Breast epithelium (tissue), 3 donors: Measurements from ENCODE around the gene AFF3.

ENCODE experiments used
- CTCF ChIP-seq, 3 donors: fragments of 450-650 bp; IDR thresholded peaks; one replicate each; pipeline ENCODE4 v1.5.1; 2016 to 2017; ENCODE audit warnings: antibody characterized with exemption in 3 of 3, mild to moderate bottlenecking in 3 of 3, moderate library complexity in 3 of 3
- POLR2A ChIP-seq: fragments of 450-650 bp; IDR thresholded peaks from one replicate; pipeline ENCODE4 v1.6.1; 2016; ENCODE audit warnings: antibody characterized with exemption, mild to moderate bottlenecking, moderate library complexity
- POLR2AphosphoS5 ChIP-seq, 3 donors: sonication (generic); formaldehyde crosslinking; IDR thresholded peaks; one replicate each; pipeline ENCODE4 v1.6.1; 2017; ENCODE audit warnings: antibody characterized with exemption in 3 of 3

GRCh38 chr2:99695130-99695943 is 447.1 kb downstream of the AFF3 start:
- TF ChIP-seq CTCF (IDR thresholded peaks at IDR 0.05) (no peak), POLR2A (no peak), POLR2AphosphoS5 (IDR thresholded peaks at IDR 0.05) (no peak)
